Upper lobe of left lung (tissue), 6 donors: ENCODE data around the gene ZMIZ2. TPM values are rescaled to one million over a fixed set of nuclear protein-coding genes. Genes with fewer than 3 reads are reported as not detected.
A peak's percentile ranks its signal among the peaks of the same experiment; 100 is the strongest.
"Not testable (repeated sequence)": the region's sequence is repeated elsewhere in the genome, so short reads cannot be mapped to it uniquely, and the experiment has no call there.

ENCODE experiments used
- ATAC-seq, 2 donors: fragments of 200-7000 bp; cut with Tn5 transposase; one replicate each; pipeline ENCODE4 v1.9.1; 2022; ENCODE audit warnings: mild to moderate bottlenecking in 2 of 2, moderate library complexity in 2 of 2; ENCODE audit not compliant: low FRiP score in 2 of 2
- DNase-seq, 2 donors: peaks; one replicate each; pipeline ENCODE4 v3.0.0-alpha.2; 2019 to 2020
- H3K27ac ChIP-seq, 4 donors: fragments of 200-600 bp; sonication (generic); one replicate each; pipeline ENCODE4 v1.5.1; 2016 to 2019
- H3K27me3 ChIP-seq, 4 donors: fragments of 200-600 bp; sonication (generic); one replicate each; pipeline ENCODE4 v1.5.1; 2017 to 2019
- H3K36me3 ChIP-seq, 4 donors: fragments of 200-600 bp; sonication (generic); one replicate each; pipeline ENCODE4 v1.5.1; 2016 to 2019
- H3K4me1 ChIP-seq, 4 donors: fragments of 200-600 bp; sonication (generic); one replicate each; pipeline ENCODE4 v1.5.1; 2018 to 2019
- H3K4me3 ChIP-seq, 4 donors: fragments of 200-600 bp; sonication (generic); one replicate each; pipeline ENCODE4 v1.5.1; 2017 to 2019; ENCODE audit warnings: mild to moderate bottlenecking in 2 of 4, moderate library complexity in 1 of 4
- H3K9me3 ChIP-seq, 4 donors: fragments of 200-600 bp; sonication (generic); one replicate each; pipeline ENCODE4 v1.5.1; 2018 to 2019
- CTCF ChIP-seq, 6 experiments: fragments of 450-650 bp in 4 of 6; fragments of 200-600 bp in 2 of 6; sonication (generic) in 2 of 6; IDR thresholded peaks; one replicate each; pipeline ENCODE4 v1.5.1; 2016 to 2019; ENCODE audit warnings: antibody characterized with exemption in 6 of 6
- EP300 ChIP-seq, 4 donors: sonication (generic); formaldehyde crosslinking; IDR thresholded peaks; one replicate each; pipeline ENCODE4 v1.5.1; 2017; ENCODE audit warnings: antibody characterized with exemption in 4 of 4, control low read depth in 2 of 4
- POLR2A ChIP-seq, 4 donors: fragments of 450-650 bp; IDR thresholded peaks; one replicate each; pipeline ENCODE4 v1.5.1; 2016 to 2017; ENCODE audit warnings: antibody characterized with exemption in 4 of 4, mild to moderate bottlenecking in 2 of 4
- POLR2AphosphoS5 ChIP-seq, 2 donors: sonication (generic); formaldehyde crosslinking; IDR thresholded peaks; one replicate each; pipeline ENCODE4 v1.5.1; 2017; ENCODE audit warnings: antibody characterized with exemption in 2 of 2
- WGBS, 2 donors: methylation state at CpG; one replicate each; pipeline ENCODE4 v1.1.5; 2017 to 2018; 5-methylcytosine and 5-hydroxymethylcytosine counted together
- total RNA-seq, 6 donors: library from RNA; depleted of rRNA in 4 of 6; stranded (reverse); fragments of >200 nt in 4 of 6; gene quantifications; one replicate each; pipeline versions ENCODE4 v1.1.0 to v1.2.1, GENCODE V29; 2016 to 2021
- donor health status: DM: no; HTN: no; CAD: no; lungs with moderate emphysema.
- donor health status: DM: no; HTN: yes; CAD: no; lungs with severe emphysema.

ZMIZ2 gene
- total RNA-seq, 6 donors from 2014 or later: 27.0 to 161 (median 85.7) TPM

GRCh38 chr7:44713680-44714335 lies 34.8 kb upstream of the ZMIZ2 start:
- Histone ChIP-seq H3K27ac (no peak overlapping the region), H3K4me3 (no peak overlapping the region), H3K27me3 (no peaks in the 10 kb centered on the region), H3K4me1 (peaks cover 0 to 7% (median 2%) of the 10 kb centered on the region in 4 donors), H3K36me3 (peaks cover 0 to 14% (median 11%) of the 10 kb centered on the region in 4 donors), H3K9me3 (no peaks in the 10 kb centered on the region)
- DNase-seq: no peak
- 63 to 73% methylated on average over 7 of the region's 7 CpGs for WGBS, 2 donors
- no peak for TF ChIP-seq POLR2A (IDR thresholded peaks at IDR 0.05)
- no peak for ATAC-seq

DNA sequence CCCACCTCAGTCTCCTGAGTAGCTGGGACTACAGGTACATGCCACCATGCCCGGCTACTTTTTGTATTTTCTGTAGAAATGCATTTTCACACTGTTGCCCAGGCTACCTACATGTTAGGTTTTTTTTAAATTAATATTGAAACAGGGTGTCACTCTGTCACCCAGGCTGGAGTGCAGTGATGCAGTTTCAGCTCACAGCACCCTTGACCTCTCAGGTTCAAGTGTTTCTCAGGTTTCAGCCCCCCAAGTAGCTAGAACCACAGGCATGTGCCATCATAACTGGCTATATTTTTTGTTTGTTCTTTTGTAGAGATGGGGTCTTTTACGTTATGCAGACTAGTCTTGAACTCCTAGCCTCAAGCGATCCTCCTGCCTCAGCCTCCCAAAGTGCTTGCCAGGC lies 32.4 kb upstream of the ZMIZ2 start:
- TF ChIP-seq POLR2AphosphoS5 (IDR thresholded peaks at IDR 0.05) (no peak), POLR2A (IDR thresholded peaks at IDR 0.05) (no peak), EP300 (IDR thresholded peaks at IDR 0.05) (no peak), CTCF (IDR thresholded peaks at IDR 0.05) (no peak)
- Histone ChIP-seq H3K27ac (no peak overlapping the region), H3K9me3 (peaks cover 0 to 4% (median 0%) of the 10 kb centered on the region in 4 donors), H3K4me3 (no peak overlapping the region), H3K4me1 (peaks cover 0 to 7% (median 2%) of the 10 kb centered on the region in 4 donors), H3K36me3 (no peaks in the 10 kb centered on the region), H3K27me3 (no peaks in the 10 kb centered on the region)
- DNase-seq (no peak), ATAC-seq (no peak)
- 90 to 92% methylated on average over 3 of the region's 3 CpGs for WGBS, 2 donors

- no peak for DNase-seq
- Histone ChIP-seq H3K36me3 (no peaks in the 10 kb centered on the region), H3K4me3 (no peak overlapping the region), H3K9me3 (peaks cover 0 to 4% (median 0%) of the 10 kb centered on the region in 4 donors), H3K27me3 (no peaks in the 10 kb centered on the region), H3K27ac (no peak overlapping the region), H3K4me1 (no peaks in the 10 kb centered on the region)
- no peak for ATAC-seq
- WGBS, 2 donors: 86 to 98% methylated on average over 4 of the region's 4 CpGs
- TF ChIP-seq CTCF (IDR thresholded peaks at IDR 0.05) (no peak), POLR2A (IDR thresholded peaks at IDR 0.05) (no peak), POLR2AphosphoS5 (IDR thresholded peaks at IDR 0.05) (no peak), EP300 (IDR thresholded peaks at IDR 0.05) (no peak)
These were observed 28.3 kb upstream of the ZMIZ2 start for GRCh38 chr7:44720301-44720700.

DNA sequence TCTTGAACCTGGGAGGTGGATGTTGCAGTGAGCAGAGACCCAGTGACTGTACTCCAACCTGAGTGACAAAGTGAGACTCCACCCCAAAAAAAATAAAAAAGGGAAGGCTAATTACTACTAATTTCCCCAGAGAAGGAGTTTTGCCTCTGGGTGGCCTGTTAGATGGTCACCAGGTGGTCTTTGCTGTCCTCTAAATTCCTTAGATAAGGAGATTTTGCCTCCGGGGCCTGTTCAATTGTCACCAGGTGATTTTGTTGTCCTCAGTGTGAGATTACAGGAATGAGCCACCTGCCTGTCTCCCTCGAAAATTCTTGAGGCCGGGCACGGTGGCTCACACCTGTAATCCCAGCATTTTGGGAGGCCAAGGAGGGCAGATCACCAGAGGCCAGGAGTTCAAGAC lies 24.4 kb upstream of the ZMIZ2 start:
- no peak for TF ChIP-seq POLR2A (IDR thresholded peaks at IDR 0.05)
- TF ChIP-seq EP300 (IDR thresholded peaks at IDR 0.05): no peak
- TF ChIP-seq POLR2AphosphoS5 (IDR thresholded peaks at IDR 0.05): no peak
- TF ChIP-seq CTCF (IDR thresholded peaks at IDR 0.05): no peak
- no peaks in the 10 kb centered on the region for H3K36me3 ChIP-seq
- DNase-seq (no peak), ATAC-seq (no peak)
- H3K9me3 ChIP-seq: peaks cover 0 to 4% (median 0%) of the 10 kb centered on the region in 4 donors
- no peak overlapping the region for H3K4me3 ChIP-seq
- peaks cover 0 to 8% (median 4%) of the 10 kb centered on the region in 4 donors for H3K4me1 ChIP-seq
- no peaks in the 10 kb centered on the region for H3K27me3 ChIP-seq
- WGBS, 2 donors: 77 to 85% methylated on average over 3 to 4 of the region's 4 CpGs
- no peak overlapping the region for H3K27ac ChIP-seq

GRCh38 chr7:44726250-44726649 lies 22.4 kb upstream of the ZMIZ2 start:
- H3K9me3 ChIP-seq, H3K4me1 ChIP-seq, ATAC-seq, DNase-seq, H3K36me3 ChIP-seq, H3K4me3 ChIP-seq, H3K27me3 ChIP-seq: not testable (repeated sequence)
- WGBS, 2 donors: 58 to 78% methylated on average over 7 of the region's 7 CpGs
- H3K27ac ChIP-seq: peak overlapping the region in 2 of 4 donors; percentile 13 to 27
